Mucosa of rectum (tissue), 2 donors: Measurements from ENCODE around the gene IL1RN.

Experiments
- H3K27ac ChIP-seq, 2 donors: one replicate each; pipeline ENCODE4 v1.7.0; 2013; ENCODE audit warnings: inconsistent platforms in 2 of 2, low read depth in 2 of 2, low read length in 2 of 2
- H3K27me3 ChIP-seq, 2 donors: one replicate each; pipeline ENCODE4 v1.7.0; 2013; ENCODE audit warnings: low read length in 2 of 2; ENCODE audit not compliant: control insufficient read depth in 2 of 2, insufficient read depth in 2 of 2
- H3K36me3 ChIP-seq, 2 donors: one replicate each; pipeline ENCODE4 v1.7.0; 2013; ENCODE audit warnings: low read length in 2 of 2; ENCODE audit not compliant: control insufficient read depth in 2 of 2, insufficient read depth in 2 of 2
- H3K4me1 ChIP-seq, 2 donors: one replicate each; pipeline ENCODE4 v1.7.0; 2013; ENCODE audit warnings: low read length in 2 of 2, mild to moderate bottlenecking in 1 of 2; ENCODE audit not compliant: control insufficient read depth in 2 of 2, insufficient read depth in 2 of 2
- H3K4me3 ChIP-seq, 2 donors: one replicate each; pipeline ENCODE4 v1.7.0; 2013; ENCODE audit warnings: low read length in 2 of 2
- H3K9ac ChIP-seq, 2 donors: one replicate each; pipeline ENCODE4 v1.7.0; 2013; ENCODE audit warnings: low read length in 2 of 2, low read depth in 1 of 2, mild to moderate bottlenecking in 1 of 2
- H3K9me3 ChIP-seq, 2 donors: one replicate each; pipeline ENCODE4 v1.7.0; 2013; ENCODE audit warnings: low read length in 2 of 2; ENCODE audit not compliant: control insufficient read depth in 2 of 2
- donor health status: healthy.
- donor health status: Normal muscosa, but diverticular disease.

The IL1RN gene

GRCh38 chr2:113102133-113102532 lies 25.3 kb upstream of the IL1RN start:
- Histone ChIP-seq H3K27me3 (no peaks in the 10 kb centered on the region), H3K9me3 (no peaks in the 10 kb centered on the region), H3K9ac (no peak overlapping the region), H3K4me3 (no peak overlapping the region), H3K27ac (no peak overlapping the region), H3K4me1 (peaks cover 0 to 2% of the 10 kb centered on the region in 2 donors), H3K36me3 (no peaks in the 10 kb centered on the region)

- Histone ChIP-seq H3K4me1 (no peaks in the 10 kb centered on the region), H3K9me3 (no peaks in the 10 kb centered on the region), H3K36me3 (no peaks in the 10 kb centered on the region), H3K27me3 (no peaks in the 10 kb centered on the region), H3K27ac (no peak overlapping the region), H3K4me3 (no peak overlapping the region), H3K9ac (no peak overlapping the region)
Observed at GRCh38 chr2:113103277-113103676, 24.1 kb upstream of the IL1RN start.

DNA sequence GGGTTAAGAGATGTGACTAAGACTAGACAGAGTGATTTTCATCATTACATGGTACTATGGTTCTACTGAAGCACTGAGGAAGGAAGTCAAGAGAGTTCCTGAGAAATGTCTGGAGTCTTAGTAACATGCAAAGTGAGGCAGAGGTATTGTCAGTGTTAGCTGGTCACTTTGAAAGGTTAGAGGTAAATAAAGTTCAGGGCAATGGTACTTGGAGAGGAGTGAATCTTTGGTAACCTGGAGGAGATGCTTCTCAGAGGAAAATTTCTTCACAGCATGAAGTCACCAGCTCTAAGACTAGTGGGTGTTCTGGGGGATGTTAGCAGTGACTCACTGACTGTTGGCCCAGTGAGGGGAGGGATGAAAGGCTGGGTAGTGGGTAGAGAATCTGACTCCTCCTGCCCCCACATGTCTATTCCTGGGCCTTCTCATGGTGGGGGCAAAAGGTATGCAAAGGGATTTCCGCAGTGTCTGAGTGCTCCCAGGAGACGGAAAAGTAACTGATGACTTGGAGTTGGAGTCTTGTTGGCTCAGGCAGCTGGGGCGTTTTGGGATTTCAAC lies 23.3 kb upstream of the IL1RN start:
- H3K4me1 ChIP-seq: no peaks in the 10 kb centered on the region
- no peak overlapping the region for H3K27ac ChIP-seq
- H3K4me3 ChIP-seq: no peak overlapping the region
- no peaks in the 10 kb centered on the region for H3K9me3 ChIP-seq
- no peaks in the 10 kb centered on the region for H3K36me3 ChIP-seq
- H3K9ac ChIP-seq: no peak overlapping the region
- no peaks in the 10 kb centered on the region for H3K27me3 ChIP-seq

DNA sequence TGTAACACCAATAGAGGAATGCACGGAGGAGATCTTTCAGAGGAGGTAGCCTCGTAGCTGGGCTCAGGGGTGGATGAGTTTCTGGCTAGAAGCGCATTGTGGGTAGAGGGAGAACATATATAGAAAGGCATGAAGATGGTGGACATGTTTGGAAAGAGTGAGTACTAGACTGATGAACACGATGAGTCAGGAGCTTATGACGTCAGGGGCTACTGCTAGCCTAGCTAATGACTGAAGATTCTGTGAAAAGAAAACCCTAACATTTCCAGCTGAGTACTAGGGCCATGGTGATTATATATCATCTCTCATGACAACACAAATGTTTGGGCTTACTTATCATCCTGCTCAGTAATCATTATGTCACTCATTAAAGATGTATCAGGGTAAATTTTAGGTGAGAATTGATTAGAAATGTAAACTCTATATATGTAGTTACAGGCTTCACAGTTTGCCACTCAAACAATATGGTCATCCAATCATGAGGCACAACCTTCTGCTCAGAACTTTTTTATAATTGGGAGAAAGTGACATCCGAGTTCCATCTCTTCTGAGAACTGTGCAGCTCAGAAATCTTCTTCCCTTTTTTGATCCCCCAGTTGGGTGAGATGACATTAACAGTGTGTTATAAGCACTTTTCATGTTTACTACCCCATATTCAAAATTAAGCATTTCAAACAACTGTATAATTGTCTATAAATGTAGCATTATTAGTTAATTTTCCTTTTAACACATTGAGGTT lies 22.2 kb upstream of the IL1RN start:
- Histone ChIP-seq H3K27me3 (no peaks in the 10 kb centered on the region), H3K9ac (no peak overlapping the region), H3K9me3 (no peaks in the 10 kb centered on the region), H3K27ac (no peak overlapping the region), H3K4me3 (no peak overlapping the region), H3K4me1 (no peaks in the 10 kb centered on the region), H3K36me3 (no peaks in the 10 kb centered on the region)

DNA sequence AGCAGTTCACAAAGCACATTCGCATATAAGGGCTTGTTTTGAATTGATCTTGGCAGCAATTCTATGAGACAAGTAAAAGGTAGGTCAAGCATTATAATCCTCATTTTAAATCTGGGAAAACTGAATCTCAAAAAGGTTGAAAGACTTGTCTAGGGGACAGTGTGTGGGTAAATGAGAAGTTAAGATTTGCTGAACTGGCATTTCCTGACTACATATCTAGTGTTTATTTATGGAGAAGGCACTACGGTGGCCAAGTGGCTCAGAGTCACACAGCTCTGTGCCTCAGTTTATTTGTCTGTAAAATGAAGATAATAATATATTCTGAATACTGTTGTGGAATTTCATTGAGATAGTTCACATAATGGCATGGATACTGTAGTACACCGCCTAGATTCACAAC lies 16.3 kb upstream of the IL1RN start:
- no peaks in the 10 kb centered on the region for H3K9me3 ChIP-seq
- no peaks in the 10 kb centered on the region for H3K27me3 ChIP-seq
- no peak overlapping the region for H3K9ac ChIP-seq
- H3K27ac ChIP-seq: no peak overlapping the region
- H3K4me1 ChIP-seq: no peaks in the 10 kb centered on the region
- no peaks in the 10 kb centered on the region for H3K36me3 ChIP-seq
- no peak overlapping the region for H3K4me3 ChIP-seq

- Histone ChIP-seq H3K9ac (no peak overlapping the region), H3K36me3 (no peaks in the 10 kb centered on the region), H3K27ac (no peak overlapping the region), H3K4me1 (no peaks in the 10 kb centered on the region), H3K9me3 (no peaks in the 10 kb centered on the region), H3K4me3 (no peak overlapping the region), H3K27me3 (no peaks in the 10 kb centered on the region)
Observed at GRCh38 chr2:113111823-113112287, 15.5 kb upstream of the IL1RN start.

- H3K9me3 ChIP-seq: no peaks in the 10 kb centered on the region
- H3K36me3 ChIP-seq: no peaks in the 10 kb centered on the region
- no peak overlapping the region for H3K4me3 ChIP-seq
- H3K27me3 ChIP-seq: no peaks in the 10 kb centered on the region
- no peak overlapping the region for H3K9ac ChIP-seq
- H3K27ac ChIP-seq: no peak overlapping the region
- H3K4me1 ChIP-seq: peaks cover 3 to 4% of the 10 kb centered on the region in 2 donors
Observed at GRCh38 chr2:113112441-113112840, 15.0 kb upstream of the IL1RN start.

GRCh38 chr2:113112871-113113270 lies 14.5 kb upstream of the IL1RN start:
- Histone ChIP-seq H3K9ac (no peak overlapping the region), H3K36me3 (no peaks in the 10 kb centered on the region), H3K9me3 (no peaks in the 10 kb centered on the region), H3K27ac (no peak overlapping the region), H3K4me1 (peaks cover 3 to 8% of the 10 kb centered on the region in 2 donors), H3K4me3 (no peak overlapping the region), H3K27me3 (no peaks in the 10 kb centered on the region)

DNA sequence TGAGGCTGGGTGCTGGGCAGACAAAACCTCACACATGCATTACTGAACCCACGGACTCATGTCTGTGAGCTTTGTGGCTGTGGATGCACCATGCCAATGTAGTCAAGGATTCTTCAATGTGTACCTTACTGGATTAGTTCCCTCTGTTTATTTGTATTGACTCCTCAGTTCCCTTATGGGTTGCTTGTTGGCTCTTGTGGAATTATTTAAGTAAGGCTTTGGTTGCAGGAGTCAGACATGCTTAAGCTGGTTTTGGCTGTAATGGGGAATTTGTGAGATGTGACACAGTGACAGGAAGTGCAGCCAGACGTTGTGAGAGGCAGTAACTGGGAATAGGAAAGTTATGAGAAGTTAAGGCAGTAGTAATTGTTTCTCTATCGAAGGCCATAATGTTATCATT lies 13.6 kb upstream of the IL1RN start:
- no peaks in the 10 kb centered on the region for H3K27me3 ChIP-seq
- H3K27ac ChIP-seq: no peak overlapping the region
- no peaks in the 10 kb centered on the region for H3K36me3 ChIP-seq
- H3K4me1 ChIP-seq: peaks cover 3 to 11% of the 10 kb centered on the region in 2 donors
- H3K9me3 ChIP-seq: no peaks in the 10 kb centered on the region
- no peak overlapping the region for H3K4me3 ChIP-seq
- no peak overlapping the region for H3K9ac ChIP-seq

GRCh38 chr2:113114224-113114945 lies 13.0 kb upstream of the IL1RN start:
- H3K36me3 ChIP-seq: no peaks in the 10 kb centered on the region
- no peak overlapping the region for H3K4me3 ChIP-seq
- no peaks in the 10 kb centered on the region for H3K27me3 ChIP-seq
- no peak overlapping the region for H3K9ac ChIP-seq
- no peak overlapping the region for H3K27ac ChIP-seq
- H3K4me1 ChIP-seq: peaks cover 3 to 11% of the 10 kb centered on the region in 2 donors
- H3K9me3 ChIP-seq: no peaks in the 10 kb centered on the region
